HG03280 (cell line): ENCODE results near the gene MAPKBP1.

Source experiments
- ATAC-seq: cut with Tn5 transposase; IDR thresholded peaks from one replicate; pipeline ENCODE4 v1.9.1; 2021; ENCODE audit warnings: mild to moderate bottlenecking, moderate library complexity; ENCODE audit not compliant: unreplicated experiment

Gene MAPKBP1

DNA sequence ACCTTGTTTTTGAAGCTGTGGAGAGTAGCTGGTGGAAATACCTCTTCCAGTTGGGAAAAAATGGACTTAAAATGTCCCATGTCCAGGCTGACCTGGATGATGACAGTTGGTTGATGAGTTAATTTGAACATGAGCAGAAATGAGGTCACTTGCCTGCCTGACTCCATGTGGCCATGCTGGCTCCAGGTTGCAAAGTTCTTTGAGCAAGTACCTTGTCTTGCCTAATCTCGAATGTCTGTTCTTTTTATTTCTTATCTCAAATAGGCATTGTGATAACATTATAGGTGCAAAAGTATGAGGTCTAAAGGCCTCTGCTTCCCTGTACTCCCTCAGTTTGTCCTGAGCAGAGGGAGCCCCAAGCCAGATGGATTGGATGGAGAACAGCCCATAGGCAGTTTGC is 9.0 kb downstream of the MAPKBP1 start:
- no peak for ATAC-seq

- no peak for ATAC-seq
Observed at GRCh38 chr15:41788262-41788661, 14.0 kb downstream of the MAPKBP1 start.

GRCh38 chr15:41789236-41789635 is 15.0 kb downstream of the MAPKBP1 start:
- ATAC-seq = no peak

GRCh38 chr15:41789662-41790061 is 15.4 kb downstream of the MAPKBP1 start:
- no peak for ATAC-seq

GRCh38 chr15:41790169-41790568 is 15.9 kb downstream of the MAPKBP1 start:
- ATAC-seq = no peak

GRCh38 chr15:41790756-41791546 is 16.7 kb downstream of the MAPKBP1 start:
- no peak for ATAC-seq

DNA sequence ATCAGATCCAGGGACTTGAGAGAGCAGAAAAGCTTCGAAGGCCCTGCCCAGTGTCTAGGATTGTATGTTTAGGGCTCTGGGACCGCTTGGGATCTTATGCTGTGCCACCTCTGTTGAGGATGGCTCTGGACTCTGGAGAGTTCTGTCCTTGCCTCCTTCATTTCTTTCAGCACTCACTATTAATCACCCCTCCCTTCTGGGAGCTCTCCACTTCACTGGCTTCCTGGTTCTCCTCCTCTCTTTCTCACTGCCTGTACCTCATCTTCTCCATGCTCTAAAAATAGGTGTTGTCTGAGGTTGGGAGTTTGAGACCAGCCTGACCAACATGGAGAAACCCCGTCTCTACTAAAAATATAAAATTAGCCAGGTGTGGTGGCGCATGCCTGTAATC is 17.3 kb downstream of the MAPKBP1 start:
- ATAC-seq = no peak

- no peak for ATAC-seq
Observed at GRCh38 chr15:41792000-41792637, 17.8 kb downstream of the MAPKBP1 start.

DNA sequence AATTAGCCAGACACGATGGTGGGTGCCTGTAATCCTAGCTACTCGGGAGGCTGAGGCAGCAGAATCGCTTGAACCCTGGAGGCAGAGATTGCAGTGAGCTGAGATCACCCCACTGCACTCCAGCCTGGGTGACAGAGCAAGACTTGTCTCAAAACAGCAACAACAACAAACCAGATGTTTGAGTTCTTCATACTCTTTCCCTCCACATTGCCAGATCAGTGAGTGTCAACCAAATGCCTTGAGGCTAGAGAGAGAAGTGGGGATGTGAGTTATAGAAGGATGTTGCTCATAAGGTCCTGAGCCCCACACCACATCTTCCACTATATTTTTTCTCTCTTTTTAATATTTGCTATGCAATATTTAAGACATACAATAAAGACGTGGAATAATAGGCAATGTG is 19.8 kb downstream of the MAPKBP1 start:
- no peak for ATAC-seq

GRCh38 chr15:41795996-41796856 is 21.9 kb downstream of the MAPKBP1 start:
- ATAC-seq = no peak

DNA sequence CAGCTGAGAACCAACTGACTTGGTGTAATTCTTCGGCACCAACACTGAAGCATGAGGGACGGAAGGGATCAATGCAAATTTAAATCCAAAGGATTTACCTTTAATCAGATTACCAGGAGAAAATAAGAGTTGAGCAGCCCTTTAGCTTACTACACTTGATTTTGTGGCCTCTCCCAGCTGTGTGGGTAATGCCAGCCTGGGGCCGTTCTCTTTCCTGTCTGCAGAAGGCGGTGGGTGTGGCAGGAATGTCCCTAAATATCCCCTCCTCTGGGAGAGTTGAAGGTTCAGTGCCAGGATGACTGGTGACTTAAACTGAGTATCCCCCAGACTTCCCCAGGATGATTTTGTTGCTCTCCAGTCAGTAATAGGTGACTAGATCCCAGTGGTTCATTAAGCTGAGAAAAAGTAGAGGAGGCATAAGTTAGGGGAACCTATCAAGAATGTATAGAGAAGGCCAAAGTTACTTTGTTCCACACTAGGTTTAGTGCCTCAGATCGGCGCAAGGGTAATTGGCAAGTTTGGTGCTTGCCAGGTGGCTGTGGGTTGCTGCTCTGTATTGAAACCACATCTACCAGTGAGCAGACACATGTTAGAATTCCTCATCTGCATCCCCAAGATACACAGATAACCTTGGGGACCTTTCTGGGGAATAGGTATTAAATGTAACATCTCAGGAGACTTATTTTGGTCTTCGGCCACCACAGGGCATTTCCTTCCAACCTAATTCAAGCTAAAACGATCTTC is 23.1 kb downstream of the MAPKBP1 start:
- no peak for ATAC-seq

DNA sequence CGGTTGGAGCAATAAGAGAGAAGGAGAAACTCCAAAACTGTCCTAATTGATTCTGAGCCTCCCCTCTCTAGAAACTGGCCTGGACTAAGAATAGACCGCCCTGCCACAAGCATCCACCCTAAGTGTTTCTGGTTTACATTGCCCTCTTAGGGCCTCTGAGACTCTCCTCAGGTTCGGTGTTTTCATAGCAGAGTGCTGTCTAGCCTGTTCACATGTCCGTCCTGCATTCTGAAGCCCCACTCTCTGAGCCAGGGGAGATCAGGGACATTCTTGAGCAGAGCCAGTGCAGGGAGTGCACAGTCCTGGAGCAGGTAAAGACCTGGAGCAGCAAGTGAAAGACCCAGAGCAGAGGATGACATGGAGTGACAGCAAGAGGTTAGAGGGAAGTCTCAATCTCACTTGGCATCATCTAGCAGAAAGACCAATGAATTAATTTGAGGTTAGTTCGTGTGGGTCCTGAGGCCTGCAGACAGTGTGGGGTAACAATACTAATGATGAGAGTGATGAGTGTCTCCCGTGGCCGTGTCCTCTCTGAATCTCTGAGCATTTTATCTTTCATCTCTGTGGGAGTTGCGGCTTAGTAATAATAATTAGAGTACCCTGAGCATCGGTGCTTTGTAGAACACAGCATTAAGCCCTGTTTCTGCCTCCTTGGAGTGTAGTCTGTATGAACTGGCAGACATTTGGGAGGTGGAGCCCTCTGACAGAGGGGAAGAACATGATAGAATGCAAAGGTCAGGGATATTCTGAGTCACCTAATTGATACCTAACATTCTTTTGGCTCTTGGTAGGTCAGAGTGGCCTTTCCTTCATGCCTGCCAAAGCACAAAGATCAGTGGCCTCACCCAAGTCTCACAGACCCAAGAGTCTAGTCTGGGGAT is 24.6 kb downstream of the MAPKBP1 start:
- ATAC-seq = no peak

DNA sequence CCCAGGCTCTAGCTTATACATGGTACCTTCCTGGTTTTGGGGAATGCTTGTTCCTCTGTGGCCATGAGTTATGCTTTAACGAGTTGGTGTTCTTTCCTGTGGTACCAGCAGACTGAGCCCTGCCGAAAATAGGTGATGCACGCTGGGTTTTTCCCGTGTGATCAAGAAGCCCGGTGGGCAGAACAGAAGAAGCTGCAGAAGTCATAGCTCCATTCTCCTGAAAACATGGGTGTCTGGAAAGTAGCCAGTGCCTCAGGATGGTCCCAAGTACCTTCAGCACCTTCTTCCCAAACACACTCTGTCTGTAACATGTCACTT is 25.2 kb downstream of the MAPKBP1 start:
- no peak for ATAC-seq

- ATAC-seq = no peak
Observed at GRCh38 chr15:41801185-41801584, 26.9 kb downstream of the MAPKBP1 start.

GRCh38 chr15:41801850-41802455 is 27.7 kb downstream of the MAPKBP1 start:
- no peak for ATAC-seq

DNA sequence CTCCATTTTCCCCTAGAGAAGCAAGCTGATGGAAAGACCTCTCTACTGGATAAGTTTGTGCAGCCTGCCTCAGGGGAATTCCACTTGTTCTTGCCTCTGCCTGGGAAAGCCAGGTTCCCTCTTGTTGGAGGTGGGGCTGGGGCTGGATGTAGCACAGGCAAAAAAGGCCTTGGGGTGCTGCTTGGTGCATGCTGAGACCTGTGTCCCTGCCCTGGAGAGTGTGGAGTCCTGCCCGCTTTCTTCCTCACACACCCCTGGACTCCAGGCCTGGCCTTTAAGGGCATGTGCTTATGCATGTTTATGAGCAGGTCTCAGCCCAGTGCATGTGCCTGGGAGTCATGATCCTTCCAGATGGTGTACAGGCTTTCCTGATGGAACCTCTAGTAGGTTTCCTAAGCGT is 30.1 kb downstream of the MAPKBP1 start:
- ATAC-seq = no peak

DNA sequence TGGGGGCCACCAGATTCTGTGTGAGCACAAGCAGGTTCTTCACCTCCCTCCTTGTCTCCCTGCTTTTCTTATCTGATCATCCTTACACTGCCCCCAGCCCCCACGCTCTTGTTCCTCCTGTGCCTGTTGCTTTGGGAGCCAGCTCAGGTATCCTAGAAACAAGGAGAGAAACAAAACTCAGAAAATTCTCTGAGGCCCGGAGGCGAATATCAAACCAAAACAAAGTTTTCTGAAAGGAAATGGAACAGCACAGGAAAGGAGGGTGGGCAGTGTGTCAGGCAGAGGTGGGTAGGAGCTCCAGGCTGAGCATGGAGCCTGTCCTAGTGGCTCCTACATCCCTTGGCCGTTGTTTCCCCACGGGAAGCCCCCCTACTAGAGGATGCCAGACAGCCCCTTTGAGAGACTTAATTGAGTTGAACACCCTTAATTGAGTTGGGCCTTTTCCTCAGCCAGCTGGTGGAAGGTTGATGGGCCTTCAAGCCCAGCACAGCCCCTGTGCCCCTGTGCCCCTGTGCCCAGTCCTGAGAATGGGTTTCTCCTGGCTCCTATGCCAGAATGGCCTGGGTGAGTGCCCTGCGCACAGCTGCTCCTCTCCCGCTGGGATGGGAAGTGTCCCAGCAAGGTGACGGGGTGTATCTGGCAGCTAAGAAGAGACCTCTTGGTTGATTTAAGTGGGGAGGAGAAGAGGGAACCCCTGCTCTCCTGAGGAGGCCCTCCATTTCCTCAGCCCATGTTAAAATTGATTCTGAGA is 30.8 kb downstream of the MAPKBP1 start:
- no peak for ATAC-seq

DNA sequence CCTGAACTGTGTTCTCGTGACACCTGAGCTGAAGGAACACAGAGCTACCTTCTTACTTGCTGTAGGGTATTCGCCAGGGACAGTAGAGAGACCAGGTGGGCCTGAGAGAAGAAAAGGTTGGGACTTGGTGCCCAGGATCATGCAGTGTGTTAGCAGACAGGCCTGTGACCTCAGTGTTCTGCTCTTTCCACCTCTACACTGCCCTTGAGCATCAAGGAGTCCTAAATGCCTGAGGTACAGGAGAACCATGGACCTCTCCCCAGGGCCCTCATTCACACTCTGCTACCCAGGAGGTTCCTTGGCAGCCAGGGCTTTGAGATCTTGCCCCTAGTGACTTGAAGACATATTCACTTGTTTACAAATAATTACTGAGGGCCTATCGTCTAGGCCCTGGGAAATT is 31.4 kb downstream of the MAPKBP1 start:
- no peak for ATAC-seq
